Upper lobe of left lung (tissue), 4 donors: ENCODE data around the gene BLM.

Experiments used
- EP300 ChIP-seq, 4 donors: sonication (generic); formaldehyde crosslinking; IDR thresholded peaks; one replicate each; pipeline ENCODE4 v1.5.1; 2017; ENCODE audit warnings: antibody characterized with exemption in 4 of 4, control low read depth in 2 of 4
- POLR2A ChIP-seq, 4 donors: fragments of 450-650 bp; IDR thresholded peaks; one replicate each; pipeline ENCODE4 v1.5.1; 2016 to 2017; ENCODE audit warnings: antibody characterized with exemption in 4 of 4, mild to moderate bottlenecking in 2 of 4
- POLR2AphosphoS5 ChIP-seq, 2 donors: sonication (generic); formaldehyde crosslinking; IDR thresholded peaks; one replicate each; pipeline ENCODE4 v1.5.1; 2017; ENCODE audit warnings: antibody characterized with exemption in 2 of 2
- TF ChIP-seq, protein P1 (sequence below), 6 experiments: fragments of 450-650 bp in 4 of 6; fragments of 200-600 bp in 2 of 6; sonication (generic) in 2 of 6; IDR thresholded peaks; one replicate each; pipeline ENCODE4 v1.5.1; 2016 to 2019; ENCODE audit warnings: antibody characterized with exemption in 6 of 6

DNA sequence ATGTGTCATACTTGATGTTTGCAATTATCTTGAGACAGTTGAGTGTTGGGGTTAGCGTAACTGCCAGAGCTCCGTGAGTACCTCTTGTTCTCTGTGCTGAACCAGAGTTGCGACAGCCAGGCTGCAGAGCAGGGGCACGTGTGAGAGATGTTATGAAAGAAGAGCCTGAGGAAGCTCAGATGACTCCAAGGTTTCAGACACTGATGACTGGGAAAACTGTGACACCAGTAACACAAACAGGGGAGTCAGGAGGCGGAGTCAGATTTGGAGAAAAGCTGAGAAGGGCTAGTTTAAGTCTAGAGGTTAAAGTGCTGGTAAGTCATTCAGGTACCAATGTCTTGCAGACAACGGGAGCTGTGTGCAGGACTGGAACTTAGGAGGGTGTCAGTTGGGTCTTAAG lies 45.0 kb downstream of the BLM start:
- TF ChIP-seq POLR2AphosphoS5 (IDR thresholded peaks at IDR 0.05): peak; percentile 87 to 90
- TF ChIP-seq, protein P1, sequence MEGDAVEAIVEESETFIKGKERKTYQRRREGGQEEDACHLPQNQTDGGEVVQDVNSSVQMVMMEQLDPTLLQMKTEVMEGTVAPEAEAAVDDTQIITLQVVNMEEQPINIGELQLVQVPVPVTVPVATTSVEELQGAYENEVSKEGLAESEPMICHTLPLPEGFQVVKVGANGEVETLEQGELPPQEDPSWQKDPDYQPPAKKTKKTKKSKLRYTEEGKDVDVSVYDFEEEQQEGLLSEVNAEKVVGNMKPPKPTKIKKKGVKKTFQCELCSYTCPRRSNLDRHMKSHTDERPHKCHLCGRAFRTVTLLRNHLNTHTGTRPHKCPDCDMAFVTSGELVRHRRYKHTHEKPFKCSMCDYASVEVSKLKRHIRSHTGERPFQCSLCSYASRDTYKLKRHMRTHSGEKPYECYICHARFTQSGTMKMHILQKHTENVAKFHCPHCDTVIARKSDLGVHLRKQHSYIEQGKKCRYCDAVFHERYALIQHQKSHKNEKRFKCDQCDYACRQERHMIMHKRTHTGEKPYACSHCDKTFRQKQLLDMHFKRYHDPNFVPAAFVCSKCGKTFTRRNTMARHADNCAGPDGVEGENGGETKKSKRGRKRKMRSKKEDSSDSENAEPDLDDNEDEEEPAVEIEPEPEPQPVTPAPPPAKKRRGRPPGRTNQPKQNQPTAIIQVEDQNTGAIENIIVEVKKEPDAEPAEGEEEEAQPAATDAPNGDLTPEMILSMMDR (IDR thresholded peaks at IDR 0.05): no peak
- peak in 2 of 4 donors; percentile 29 to 76 for TF ChIP-seq POLR2A (IDR thresholded peaks at IDR 0.05)
- peak in 3 of 4 donors; percentile 55 to 97 (median 81) for TF ChIP-seq EP300 (IDR thresholded peaks at IDR 0.05)
